Measurements from ENCODE around the gene GFY.

Gene GFY

DNA sequence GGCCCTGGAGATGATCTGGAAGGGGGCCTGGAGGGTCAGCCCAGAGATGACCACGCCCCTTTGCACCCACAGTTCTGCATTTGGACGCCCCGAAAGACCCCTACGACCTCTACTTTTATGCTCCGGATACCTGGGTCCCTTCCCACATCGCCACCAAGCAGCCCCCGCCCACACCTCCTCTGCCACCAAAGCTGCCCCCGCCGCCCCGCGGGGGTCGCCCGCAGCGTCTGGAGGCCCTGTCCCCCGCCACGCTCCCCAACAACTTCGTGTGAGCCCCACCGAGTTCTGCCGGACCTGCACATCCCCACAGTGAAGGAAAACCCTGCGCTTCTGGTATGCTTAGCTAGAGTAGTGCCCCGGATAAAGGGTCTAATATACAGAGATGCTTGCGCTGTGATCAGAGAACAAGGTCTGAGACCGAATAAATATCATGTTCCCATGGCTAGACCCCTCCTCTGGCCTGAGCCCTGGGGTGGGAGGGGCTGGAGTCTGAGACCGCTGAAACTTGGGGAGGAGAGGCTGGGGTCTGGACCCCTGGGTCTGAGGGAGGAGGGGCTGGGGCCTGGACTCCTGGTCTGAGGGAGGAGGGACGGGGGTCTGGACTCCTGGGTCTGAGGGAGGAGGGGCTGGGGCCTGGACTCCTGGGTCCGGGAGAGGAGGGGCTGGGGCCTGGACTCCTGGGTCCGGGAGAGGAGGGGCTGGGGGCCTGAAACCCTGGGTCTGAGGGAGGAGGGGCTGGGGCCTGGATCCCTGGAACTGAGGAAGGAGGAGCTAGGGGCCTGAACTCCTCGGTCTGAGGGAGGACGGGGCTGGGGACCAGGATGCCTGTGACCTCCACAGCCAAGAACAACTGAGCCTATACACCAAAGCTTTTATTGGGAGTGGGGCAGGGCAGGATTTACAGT lies 3.6 kb downstream of the GFY start:
- DNase-seq (ENCODE audit: low read depth): no peak

GRCh38 chr19:49430172-49430677 lies 5.0 kb downstream of the GFY start:
- DNase-seq (ENCODE audit: low read depth): no peak

GRCh38 chr19:49430678-49431329 lies 5.6 kb downstream of the GFY start:
- DNase-seq (ENCODE audit: low read depth): no peak

- no peak for DNase-seq (ENCODE audit: low read depth)
Measured at GRCh38 chr19:49431330-49431749, 6.2 kb downstream of the GFY start.

DNA sequence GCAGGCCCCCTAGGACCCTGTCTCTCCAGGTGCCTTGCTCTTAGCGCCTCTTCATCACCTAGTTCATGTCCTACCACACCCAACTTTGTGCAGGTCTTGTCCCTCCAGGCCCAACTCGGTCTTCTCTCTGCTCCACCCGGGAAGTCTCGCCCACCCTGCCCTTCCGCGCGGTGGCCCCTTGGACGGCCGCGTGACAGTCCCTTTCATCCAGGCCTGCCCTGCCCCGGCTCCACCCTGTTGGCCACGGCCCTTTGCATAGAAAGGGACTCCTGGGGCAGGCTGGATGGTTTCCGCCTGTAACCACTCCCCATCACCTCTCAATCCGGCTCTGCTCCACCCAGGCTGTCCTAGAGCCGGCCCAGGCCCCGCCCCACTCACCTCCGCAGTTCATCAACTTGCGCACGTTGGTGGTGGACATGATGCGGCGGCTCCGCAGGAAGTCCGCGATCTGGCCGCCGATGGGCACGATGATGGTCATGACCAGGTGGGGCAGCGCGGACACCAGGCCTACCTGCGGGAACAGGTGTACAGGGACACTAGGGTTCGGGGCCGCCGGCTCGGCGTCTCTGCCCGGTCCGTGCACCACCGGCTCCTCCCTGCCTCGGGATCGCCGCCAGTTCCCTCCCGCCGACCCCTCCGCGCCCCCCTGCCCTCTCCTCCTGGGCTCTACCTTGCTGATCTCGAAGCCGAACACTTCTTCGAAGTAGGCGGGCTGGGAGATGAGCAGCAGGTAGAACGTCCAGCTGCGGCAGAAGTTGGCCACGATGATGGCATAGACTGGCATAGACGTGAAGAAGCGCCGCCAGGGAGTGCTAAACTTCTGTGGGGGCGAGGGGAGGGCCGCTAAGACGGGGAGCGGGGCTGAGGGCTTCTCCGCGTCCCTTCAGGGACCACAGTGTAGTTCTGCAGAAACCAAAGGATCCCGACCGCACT lies 7.2 kb downstream of the GFY start:
- no peak for DNase-seq (ENCODE audit: low read depth)

DNA sequence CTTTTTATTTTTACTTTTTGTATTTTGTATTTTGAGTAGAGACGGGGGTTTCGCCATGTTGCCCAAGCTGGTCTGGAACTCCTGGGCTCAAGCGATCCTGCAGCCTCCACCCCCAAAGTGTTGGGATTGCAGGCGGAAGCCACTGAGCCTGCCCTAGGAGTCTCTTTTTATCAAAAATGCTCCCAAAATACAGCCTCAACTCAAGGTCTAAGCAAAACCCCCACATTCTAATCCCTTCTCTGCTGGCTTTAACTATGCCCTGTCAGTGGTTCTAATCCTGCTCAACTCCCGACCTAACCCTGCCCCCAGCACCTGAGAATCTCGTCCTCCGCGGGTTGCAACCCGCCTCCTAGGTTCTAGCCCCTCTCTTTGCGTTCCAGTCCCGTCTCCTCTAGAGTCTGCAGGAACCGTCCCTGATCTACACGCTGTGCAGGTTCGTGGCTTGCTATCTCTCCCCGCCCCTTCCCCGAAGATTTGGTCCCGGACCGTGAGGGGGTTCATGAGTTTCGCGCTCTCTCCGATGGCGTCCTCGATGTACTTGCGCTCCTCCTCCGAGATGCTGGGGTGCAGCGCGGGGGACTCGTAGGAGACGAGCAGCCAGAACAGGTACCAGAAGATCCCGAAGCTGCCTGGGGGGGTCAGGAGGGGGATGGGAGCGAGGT lies 8.2 kb downstream of the GFY start:
- no peak for DNase-seq (ENCODE audit: low read depth)

- no peak for DNase-seq (ENCODE audit: low read depth)
Measured at GRCh38 chr19:49434907-49435583, 9.9 kb downstream of the GFY start.

- DNase-seq (ENCODE audit: low read depth): no peak
Measured at GRCh38 chr19:49435670-49436069, 10.5 kb downstream of the GFY start.

- DNase-seq (ENCODE audit: low read depth): no peak
Measured at GRCh38 chr19:49436381-49437017, 11.3 kb downstream of the GFY start.

DNA sequence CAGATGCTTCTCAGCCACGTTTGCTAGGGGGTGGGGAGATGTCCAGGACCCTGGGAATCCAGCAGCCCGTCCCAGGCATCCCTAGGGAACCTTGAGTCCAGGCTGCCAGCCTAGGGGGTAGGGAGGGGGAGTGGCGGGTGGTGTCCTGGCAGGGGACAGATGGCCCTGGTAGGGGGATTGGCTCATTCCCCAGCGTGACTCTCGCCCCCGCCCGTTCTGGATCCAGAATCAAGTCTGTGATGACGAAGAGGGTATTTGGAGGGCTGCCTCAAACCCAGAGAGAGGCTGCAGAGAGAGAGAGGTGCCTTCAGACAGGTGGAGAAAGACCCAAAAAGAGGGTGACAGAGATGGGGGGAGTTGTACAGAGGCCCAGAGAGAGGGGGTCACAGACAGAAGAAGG lies 12.0 kb downstream of the GFY start:
- no peak for DNase-seq (ENCODE audit: low read depth)

- no peak for DNase-seq (ENCODE audit: low read depth)
Measured at GRCh38 chr19:49438261-49438660, 13.1 kb downstream of the GFY start.

DNA sequence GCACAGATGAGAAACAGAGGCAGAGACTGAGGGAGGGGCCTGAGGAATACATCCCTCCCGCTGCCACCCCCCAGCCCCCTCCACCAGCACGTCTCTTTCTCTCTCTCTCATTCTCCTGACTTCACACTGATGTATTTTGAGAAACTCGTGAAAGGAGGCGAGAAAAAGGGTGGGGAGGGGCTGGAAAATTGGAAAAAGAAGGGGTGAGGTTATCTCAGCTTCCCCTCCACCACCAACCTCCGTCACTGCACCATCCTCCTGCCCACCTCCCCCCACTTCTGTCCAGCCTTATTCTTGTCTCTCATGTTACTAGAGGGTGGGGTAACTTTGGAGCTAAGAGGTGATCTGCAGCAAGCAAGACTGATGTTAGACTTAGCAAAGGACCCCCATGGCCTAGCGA lies 14.6 kb downstream of the GFY start:
- no peak for DNase-seq (ENCODE audit: low read depth)

DNA sequence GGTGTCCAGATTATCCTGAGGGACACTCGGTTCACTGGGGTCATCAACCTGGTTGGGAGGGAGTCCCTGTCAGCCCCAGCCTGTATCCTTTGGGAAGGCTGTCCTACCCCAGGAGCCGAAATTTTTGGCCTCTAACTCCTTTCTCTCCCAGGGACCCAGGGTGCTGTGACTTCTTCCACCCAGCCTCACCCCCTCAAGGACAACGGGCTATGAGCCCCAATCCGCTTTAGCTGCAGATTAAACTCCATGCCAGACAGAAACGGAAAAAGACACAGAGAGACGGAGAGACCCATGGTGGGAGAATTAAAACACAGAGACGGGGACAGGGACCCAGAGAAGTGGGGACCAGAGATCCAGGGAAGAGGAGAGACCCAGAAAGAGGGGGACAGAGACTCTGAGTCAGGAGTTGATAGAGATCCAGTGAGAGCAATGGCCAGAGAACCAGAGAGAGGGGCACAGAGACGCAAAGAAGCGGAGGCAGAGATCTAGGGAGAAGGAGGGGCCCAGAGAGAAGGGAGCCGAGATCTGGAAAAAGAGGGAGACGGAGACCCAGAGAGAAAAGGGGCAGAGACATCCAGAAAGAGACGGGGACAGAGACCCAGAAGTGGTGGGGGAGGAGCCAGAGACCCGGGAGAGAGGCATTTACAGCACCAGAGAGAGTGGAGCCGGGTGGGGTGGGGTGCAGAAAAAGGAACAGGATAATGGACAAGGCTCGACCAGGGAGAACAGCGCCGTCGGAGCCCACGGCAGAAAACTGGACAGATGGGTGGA lies 15.4 kb downstream of the GFY start:
- DNase-seq (ENCODE audit: low read depth): no peak

DNA sequence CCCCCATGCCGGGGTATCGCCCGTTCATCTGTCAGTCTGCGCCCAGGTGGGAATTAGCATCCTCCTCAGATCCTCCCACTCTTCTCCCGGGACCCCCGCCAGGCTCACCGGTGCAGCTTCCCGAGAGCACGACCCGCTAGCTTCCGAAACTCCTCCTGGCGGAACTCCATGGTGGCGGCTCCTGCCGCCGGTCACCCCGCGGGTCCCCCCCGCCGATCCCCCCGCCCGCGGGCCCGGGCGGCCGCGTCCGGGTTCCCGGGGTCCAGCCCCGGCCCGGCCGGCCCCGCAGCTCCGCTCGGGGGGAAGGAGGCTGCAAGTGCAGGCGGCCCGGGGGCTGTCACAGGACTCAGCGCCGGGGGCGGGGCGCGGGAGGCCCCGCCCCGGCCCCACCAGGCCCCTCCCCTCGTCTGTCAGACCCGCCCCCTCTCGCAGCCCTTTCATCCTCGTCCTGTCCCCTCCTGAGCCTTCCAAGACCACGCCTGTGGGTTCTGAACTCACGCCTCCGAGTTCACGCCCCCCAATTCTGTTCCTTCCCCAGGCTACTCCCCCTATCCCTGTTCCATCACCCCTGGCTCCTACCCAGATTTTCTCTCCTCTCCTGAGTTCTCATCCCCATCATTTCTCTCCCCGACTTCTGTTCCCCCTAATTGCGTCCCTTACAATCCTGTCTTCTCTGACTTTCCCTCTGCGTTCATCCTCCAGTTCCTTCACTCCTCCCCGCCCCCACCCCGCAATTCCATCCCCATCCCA lies 16.2 kb downstream of the GFY start, which contains the start of gene SLC17A7:
TSS of gene SLC17A7 (minus strand) at position 318 of the 750 bp plus-strand sequence. CDS start at position 170, 148 bp downstream.
- no peak for DNase-seq (ENCODE audit: low read depth)

DNA sequence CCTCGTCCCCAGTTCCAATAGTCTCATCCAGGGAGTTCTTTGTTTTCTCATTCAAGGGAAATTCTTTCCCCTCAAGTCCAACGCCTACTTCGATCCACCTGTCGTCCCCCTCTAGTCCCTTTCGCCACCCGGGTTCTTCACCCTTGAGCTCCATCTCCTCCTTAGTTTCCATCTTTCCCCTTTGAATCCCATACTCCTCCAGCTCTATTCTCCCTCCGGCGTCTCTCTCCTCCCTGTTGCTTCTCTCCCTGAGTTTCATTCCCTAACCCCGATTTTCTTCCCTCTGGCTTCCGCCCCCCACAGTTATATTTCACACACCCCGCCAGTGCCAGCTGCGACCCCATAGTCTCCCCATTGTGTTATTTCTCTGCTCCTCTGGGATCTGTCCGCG lies 16.8 kb downstream of the GFY start:
- no peak for DNase-seq (ENCODE audit: low read depth)

- DNase-seq (ENCODE audit: low read depth): no peak
Measured at GRCh38 chr19:49442354-49442753, 17.2 kb downstream of the GFY start.

DNA sequence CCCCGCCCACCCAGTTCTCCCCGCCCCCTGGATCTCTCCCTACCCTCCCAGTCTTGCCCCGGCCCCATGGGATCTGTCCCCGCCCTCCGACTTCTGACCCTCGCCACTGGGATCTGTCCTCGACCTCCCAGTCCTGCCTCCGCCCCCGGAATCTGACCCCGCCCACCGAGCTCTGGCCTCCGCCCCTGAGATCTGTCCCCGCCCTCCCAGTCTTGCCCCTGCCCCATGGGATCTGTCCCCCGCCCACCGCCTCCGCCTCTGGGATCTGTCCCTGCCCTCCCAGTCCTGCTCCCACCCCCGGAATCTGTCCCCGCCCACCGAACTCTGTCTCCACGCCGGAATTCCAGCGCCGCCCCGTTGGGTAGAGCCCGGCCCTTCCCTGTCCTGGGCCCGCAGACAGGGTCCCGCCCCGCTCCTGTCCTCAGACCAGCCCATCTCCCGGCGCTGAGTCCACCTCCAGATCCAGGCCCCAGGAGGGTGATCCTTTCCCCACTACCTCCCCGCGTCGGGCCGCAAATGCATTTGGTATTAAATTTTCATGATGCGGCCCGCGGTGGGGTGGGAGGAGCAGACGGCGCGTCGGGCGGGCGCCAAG lies 17.7 kb downstream of the GFY start:
- peak; percentile 70 for DNase-seq (ENCODE audit: low read depth)

- peak; percentile 94 for DNase-seq (ENCODE audit: low read depth)
Measured at GRCh38 chr19:49443366-49444099, 18.3 kb downstream of the GFY start.

Data from fibroblast of the conjunctiva (primary cell).